Mucosa of stomach (tissue), 1 donor: ENCODE measurements around the gene TMEM121B.

Experiments used
- H3K27me3 ChIP-seq: one replicate; pipeline ENCODE4 v1.7.0; 2013; ENCODE audit warnings: mild to moderate bottlenecking, low read length; ENCODE audit not compliant: control insufficient read depth, insufficient read depth
- H3K36me3 ChIP-seq: one replicate; pipeline ENCODE4 v1.7.0; 2013; ENCODE audit warnings: low read length; ENCODE audit not compliant: control insufficient read depth, insufficient read depth
- H3K4me1 ChIP-seq: one replicate; pipeline ENCODE4 v1.7.0; 2013; ENCODE audit warnings: mild to moderate bottlenecking, low read length; ENCODE audit not compliant: control insufficient read depth, insufficient read depth
- H3K4me3 ChIP-seq: one replicate; pipeline ENCODE4 v1.7.0; 2013; ENCODE audit warnings: low read length
- H3K9ac ChIP-seq: one replicate; pipeline ENCODE4 v1.7.0; 2013; ENCODE audit warnings: mild to moderate bottlenecking, low read length, moderate library complexity
- H3K9me3 ChIP-seq: one replicate; pipeline ENCODE4 v1.7.0; 2013; ENCODE audit warnings: mild to moderate bottlenecking, low read length, moderate library complexity; ENCODE audit not compliant: control insufficient read depth
- donor health status: Pancreatic carcinoma.

Gene TMEM121B

DNA sequence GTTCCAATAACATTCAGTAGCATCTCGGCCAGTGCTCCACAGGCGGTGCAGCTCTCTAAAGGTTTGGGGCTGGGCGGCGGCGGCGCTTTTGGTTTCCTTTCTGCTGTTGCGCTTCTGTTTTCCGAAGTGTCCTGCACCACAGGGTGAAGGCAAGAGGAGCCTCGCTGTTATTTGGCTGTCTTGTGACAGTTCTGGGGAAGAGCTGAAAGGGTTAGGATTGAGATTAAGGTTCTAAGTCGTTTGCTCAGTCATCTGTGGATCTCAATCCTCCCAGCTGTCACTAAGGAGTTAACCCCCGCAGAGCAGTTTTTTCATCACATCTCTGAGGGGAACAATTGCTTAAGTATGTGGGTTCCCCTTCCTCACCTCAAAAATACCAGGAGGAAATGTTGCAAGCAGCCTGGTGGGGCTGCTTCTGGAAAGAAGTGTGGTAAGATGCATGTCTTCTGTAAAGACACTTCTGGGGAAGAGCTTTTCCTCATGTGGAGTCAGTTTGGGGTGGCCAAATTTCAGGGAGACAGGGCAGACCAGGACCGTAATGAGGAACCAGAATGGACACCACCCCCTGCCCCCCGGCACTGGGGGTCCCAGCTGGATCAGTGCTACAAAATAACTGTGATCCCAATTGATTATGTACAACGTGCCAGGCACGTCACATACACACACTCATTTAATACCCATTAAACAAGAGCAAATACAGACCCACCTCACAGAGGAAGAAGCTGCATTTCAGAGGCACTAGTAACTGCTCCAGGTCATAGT, 14.2 kb downstream of the TMEM121B start:
- Histone ChIP-seq H3K9me3 (no peaks in the 10 kb centered on the region), H3K9ac (no peak overlapping the region), H3K27me3 (no peaks in the 10 kb centered on the region), H3K4me1 (no peaks in the 10 kb centered on the region), H3K4me3 (no peak overlapping the region), H3K36me3 (peaks cover 5% of the 10 kb centered on the region)

DNA sequence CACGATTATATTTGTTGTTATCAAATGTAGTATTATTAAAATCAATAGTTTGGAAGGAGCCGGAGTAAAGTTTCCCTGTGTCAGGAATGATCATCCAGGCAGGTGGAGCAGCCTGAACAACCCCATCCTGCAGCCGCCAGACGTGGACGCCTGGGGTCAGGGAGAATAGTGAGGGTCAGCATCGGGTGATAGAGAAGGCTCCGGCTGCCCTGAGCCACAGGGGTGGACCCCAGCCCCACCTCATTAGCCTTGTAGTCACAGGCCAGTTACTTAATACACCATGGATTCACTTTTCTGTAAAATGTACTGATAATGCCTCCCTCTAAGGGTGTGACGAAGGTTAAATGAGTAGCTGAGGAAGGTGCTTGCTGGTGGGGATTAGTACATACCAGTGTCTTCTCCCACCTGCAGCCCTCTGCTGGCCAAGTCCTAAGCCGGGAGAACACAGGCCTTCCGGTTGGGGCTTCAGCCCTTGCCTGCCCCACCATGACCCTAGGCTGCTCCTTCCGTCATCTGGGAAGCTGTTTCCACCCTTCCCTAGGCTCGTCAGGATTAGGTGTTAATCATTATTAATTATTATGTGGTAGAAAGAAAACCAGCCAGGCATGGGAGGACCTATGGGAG, 14.9 kb downstream of the TMEM121B start:
- Histone ChIP-seq H3K36me3 (peaks cover 5% of the 10 kb centered on the region), H3K9ac (no peak overlapping the region), H3K4me3 (no peak overlapping the region)

DNA sequence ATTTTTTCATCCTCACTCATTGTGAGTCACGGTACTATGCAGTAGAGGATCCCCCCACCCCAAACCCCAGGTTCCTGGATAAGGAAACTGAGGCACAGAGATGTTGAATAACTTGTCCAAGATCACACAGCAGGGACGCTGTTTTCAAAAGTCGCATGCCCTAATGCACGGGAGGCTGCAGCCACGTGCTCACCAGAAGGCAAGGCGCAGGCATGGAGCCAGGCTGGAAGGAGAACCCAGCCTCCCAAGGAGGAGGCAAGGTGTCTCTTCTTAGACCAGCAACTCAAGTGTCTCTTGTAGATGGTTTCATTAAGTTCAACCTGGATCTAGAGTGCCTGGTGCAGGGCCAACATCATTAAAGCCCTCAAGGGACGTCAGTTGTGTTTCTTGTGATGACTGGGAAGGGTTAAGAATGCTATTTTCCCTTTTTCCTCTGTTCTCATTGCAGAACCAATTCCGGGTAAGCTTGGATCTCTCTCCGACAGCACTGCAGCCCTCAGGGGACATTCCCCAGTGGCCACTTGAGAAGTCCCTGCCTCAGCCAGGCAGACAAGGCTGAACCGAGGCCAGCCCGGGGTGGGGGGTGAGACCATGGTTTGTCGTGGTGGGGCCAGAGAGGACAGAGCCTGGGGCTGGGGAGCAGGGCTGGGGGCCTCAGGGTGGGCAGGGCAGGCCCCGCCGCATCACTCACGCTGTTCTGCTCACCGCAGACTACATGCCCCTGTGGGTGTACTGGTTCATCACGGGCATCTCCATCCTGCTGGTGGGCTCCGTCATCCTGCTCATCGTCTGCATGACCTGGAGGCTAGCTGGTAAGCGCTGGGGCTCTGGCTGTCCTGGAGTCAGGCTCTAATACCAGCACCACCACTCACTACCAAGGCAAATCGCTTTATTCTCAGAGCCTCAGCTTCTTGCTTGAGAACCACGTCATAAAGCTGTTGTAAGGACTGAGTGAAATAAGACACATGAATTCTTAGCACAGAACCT, 15.7 kb downstream of the TMEM121B start:
- Histone ChIP-seq H3K4me1 (no peaks in the 10 kb centered on the region), H3K27me3 (no peaks in the 10 kb centered on the region), H3K36me3 (peaks cover 10% of the 10 kb centered on the region), H3K9me3 (no peaks in the 10 kb centered on the region), H3K4me3 (no peak overlapping the region), H3K9ac (no peak overlapping the region)

More for the DNA sequence above, 14.9 kb downstream of the TMEM121B start:
- Histone ChIP-seq H3K9me3 (no peaks in the 10 kb centered on the region), H3K27me3 (no peaks in the 10 kb centered on the region), H3K4me1 (no peaks in the 10 kb centered on the region)

DNA sequence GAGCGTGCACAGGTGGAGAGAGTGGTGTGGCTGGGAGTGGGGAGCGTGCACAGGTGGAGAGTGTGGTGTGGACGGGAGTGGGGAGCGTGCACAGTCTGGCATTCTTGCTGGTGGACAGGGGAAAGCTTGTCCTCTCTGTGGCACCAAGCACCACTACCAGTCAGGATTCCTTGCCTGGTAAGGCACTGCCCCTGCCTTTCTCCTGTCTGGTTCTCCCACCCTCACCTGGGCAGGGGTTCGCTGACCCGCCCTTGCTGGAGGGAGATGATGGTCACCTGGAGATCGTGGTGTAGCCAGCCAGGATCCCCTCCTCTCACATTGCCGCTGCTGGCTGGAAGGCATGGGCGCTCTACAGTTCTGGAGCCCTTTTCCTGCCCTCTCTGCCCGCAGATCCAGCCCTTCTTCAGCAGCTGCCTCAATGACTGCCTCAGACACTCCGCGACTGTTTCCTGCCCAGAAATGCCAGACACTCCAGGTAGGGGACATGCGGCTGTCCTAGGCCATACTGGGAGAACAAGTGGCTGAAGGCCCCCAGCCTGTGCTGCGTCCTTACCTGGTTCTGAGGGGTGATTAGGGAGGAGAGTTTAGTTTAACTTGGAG, 16.7 kb downstream of the TMEM121B start:
- no peaks in the 10 kb centered on the region for H3K4me1 ChIP-seq
- H3K9me3 ChIP-seq, result no peaks in the 10 kb centered on the region
- peaks cover 17% of the 10 kb centered on the region for H3K36me3 ChIP-seq
- H3K27me3 ChIP-seq, result no peaks in the 10 kb centered on the region
- no peak overlapping the region for H3K4me3 ChIP-seq
- no peak overlapping the region for H3K9ac ChIP-seq

DNA sequence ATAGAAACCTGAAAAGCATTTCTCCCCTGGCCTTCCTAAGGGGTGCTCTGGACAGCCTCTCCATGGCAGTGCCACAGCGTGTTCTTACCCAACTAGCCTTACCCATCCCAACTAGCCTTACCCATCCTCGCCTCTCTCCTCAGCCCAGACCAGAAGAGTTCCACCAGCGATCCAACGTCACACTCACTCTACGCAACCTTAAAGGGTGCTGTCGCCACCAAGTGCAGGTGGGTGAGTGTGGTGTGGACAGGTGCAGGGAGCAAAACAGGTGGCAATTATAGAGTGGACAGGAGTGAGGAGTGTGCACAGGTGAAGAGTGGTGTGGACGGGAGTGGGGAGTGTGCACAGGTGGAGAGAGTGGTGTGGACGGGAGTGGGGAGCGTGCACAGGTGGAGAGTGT, 17.8 kb downstream of the TMEM121B start:
- H3K4me1 ChIP-seq, result no peaks in the 10 kb centered on the region
- no peaks in the 10 kb centered on the region for H3K9me3 ChIP-seq
- no peak overlapping the region for H3K9ac ChIP-seq
- no peaks in the 10 kb centered on the region for H3K27me3 ChIP-seq
- peaks cover 27% of the 10 kb centered on the region for H3K36me3 ChIP-seq
- H3K4me3 ChIP-seq, result no peak overlapping the region

DNA sequence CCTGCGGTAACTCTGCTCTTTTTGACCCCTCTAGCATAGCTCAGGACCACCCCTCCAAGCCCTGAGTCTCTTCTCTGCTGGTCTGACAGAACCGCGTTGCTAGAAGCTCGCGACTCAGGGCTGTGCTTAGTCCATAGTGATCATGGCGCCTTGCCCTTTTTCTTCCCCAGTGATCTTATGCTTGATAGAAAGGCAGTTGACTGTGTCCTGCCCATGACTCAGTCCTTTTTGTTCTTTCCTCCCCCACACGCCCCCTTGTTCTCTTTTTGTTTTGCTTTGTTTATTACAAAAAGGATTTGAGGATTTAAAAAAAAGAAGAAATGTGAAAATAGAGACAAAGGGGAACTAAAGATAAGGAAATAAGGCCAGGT, 18.9 kb downstream of the TMEM121B start:
- H3K4me1 ChIP-seq, result no peaks in the 10 kb centered on the region
- no peak overlapping the region for H3K9ac ChIP-seq
- H3K36me3 ChIP-seq, result peaks cover 27% of the 10 kb centered on the region
- no peaks in the 10 kb centered on the region for H3K27me3 ChIP-seq
- no peak overlapping the region for H3K4me3 ChIP-seq
- no peaks in the 10 kb centered on the region for H3K9me3 ChIP-seq

DNA sequence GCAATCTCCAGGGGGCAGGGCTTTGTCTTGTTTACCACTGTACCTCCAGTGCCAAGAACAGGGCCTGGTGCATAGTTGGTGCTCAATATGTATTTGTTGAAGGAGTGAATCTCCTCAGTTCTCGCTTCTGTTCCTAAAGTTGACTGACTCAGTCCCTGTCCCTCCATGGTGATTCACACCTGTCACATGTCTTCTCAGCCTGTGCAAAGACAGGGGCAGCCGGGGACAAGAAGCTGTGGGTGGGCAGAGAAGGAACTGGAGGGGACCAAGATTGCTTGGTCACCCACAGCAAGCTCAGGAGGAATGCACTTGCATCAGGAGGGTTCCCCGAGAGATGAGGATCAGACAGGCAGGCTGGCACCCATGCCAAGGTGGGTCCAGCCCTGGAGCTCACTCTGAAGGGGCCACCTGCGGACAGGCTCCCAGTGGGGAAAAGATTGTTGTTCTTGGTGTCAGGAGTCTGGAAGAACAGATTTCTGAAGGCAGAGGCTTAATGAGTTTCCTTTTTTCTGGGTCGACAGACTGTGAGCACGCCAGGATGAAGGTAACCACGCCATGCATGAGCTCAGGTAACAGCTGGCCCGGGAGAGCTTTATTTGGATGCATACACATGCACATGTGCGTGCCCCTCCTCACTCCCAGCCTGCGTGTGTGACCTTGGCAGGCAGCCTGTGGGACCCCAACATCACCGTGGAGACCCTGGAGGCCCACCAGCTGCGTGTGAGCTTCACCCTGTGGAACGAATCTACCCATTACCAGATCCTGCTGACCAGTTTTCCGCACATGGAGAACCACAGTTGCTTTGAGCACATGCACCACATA, 19.5 kb downstream of the TMEM121B start:
- H3K4me1 ChIP-seq, result no peaks in the 10 kb centered on the region
- no peaks in the 10 kb centered on the region for H3K27me3 ChIP-seq
- peaks cover 27% of the 10 kb centered on the region for H3K36me3 ChIP-seq
- H3K4me3 ChIP-seq, result no peak overlapping the region
- H3K9me3 ChIP-seq, result no peaks in the 10 kb centered on the region
- no peak overlapping the region for H3K9ac ChIP-seq

DNA sequence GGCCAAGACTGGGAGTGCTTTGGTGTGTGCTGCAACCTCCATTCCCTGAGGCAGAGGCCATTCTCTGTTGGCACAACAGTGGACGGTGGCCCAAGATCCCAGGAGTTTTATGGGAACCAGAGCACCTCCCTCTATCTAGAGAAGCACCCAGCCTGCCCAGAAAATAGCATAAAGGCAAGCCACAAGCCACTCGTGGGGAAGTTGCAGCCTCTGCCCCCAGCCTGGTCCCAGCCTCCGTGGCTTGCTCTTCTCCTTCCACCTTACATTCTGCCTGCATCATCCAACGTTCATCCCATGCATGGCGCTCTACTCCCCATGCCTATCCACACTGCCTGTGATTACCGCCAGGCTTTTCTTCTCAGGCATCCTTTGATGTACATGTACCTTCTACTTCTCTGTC, 20.5 kb downstream of the TMEM121B start:
- H3K4me1 ChIP-seq, result no peaks in the 10 kb centered on the region

DNA sequence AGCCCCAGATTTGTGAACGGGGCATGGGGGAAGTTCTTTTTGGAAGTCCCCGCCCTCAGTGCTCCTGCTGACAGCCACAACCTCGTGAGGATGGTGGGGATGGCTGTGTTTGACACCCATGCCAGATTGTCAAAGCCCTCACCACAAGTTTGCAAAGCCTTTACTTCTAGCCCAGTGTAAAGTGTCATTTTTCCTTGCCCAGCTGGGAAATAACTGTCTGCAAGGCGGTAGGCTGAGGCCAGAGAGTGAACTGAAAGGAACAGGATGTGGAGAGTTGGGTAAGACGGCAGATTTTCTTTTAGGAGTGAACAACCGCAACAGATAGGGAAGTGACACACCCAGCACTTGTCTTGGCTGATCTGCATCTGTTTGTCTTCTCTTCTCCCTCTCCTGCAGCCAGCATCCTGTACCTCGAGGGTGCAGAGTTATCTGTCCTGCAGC, 22.8 kb downstream of the TMEM121B start:
- Histone ChIP-seq H3K36me3 (peaks cover 22% of the 10 kb centered on the region), H3K4me1 (no peaks in the 10 kb centered on the region), H3K9me3 (no peaks in the 10 kb centered on the region)

More for the DNA sequence above, 20.5 kb downstream of the TMEM121B start:
- Histone ChIP-seq H3K27me3 (no peaks in the 10 kb centered on the region), H3K4me3 (no peak overlapping the region), H3K9ac (no peak overlapping the region), H3K36me3 (peaks cover 27% of the 10 kb centered on the region), H3K9me3 (no peaks in the 10 kb centered on the region)

DNA sequence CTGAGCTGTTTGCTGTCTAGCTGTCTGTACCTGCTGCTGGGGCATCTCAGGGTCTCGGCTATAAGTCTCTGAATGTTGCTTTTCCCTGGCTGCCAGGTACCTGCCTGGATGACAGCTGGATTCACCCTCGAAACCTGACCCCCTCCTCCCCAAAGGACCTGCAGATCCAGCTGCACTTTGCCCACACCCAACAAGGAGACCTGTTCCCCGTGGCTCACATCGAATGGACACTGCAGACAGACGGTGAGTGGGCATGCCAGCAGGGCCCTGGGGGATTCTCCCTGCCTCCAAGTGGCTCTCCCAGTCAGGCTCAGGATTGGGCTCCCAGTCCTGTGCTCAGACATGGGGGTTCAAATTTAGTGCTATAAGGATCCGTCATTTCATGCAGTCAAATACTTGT, 23.5 kb downstream of the TMEM121B start:
- H3K9me3 ChIP-seq, result no peaks in the 10 kb centered on the region
- H3K9ac ChIP-seq, result no peak overlapping the region
- H3K4me3 ChIP-seq, result no peak overlapping the region
- no peaks in the 10 kb centered on the region for H3K27me3 ChIP-seq
- no peaks in the 10 kb centered on the region for H3K4me1 ChIP-seq
- H3K36me3 ChIP-seq, result peaks cover 22% of the 10 kb centered on the region

More for the DNA sequence above, 22.8 kb downstream of the TMEM121B start:
- H3K4me3 ChIP-seq, result no peak overlapping the region
- no peak overlapping the region for H3K9ac ChIP-seq
- no peaks in the 10 kb centered on the region for H3K27me3 ChIP-seq

DNA sequence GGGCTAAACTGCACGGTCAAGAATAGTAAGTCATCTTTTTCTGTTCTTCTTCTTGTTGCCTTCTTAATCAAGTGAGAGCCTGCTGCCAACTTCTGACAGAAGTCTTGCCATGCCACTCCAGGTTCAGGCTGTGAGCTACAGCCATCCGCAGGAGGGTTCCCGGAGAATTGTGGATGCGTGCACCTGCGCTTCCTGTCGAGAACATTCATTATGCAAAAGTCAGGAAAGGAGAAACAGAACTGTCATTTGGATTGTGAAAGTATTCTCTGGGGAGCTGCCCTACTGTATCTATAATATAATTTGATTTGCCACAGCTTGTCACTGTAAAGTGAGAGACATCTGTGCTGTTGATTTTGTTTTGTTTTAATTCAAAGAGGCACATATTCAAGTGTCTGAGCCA, 24.1 kb downstream of the TMEM121B start:
- H3K9me3 ChIP-seq, result no peaks in the 10 kb centered on the region
- peaks cover 22% of the 10 kb centered on the region for H3K36me3 ChIP-seq
- H3K27me3 ChIP-seq, result no peaks in the 10 kb centered on the region
- H3K4me3 ChIP-seq, result no peak overlapping the region
- H3K4me1 ChIP-seq, result no peaks in the 10 kb centered on the region
- H3K9ac ChIP-seq, result no peak overlapping the region
